GM10266 (cell line): ENCODE results near the gene FBXO8.

Experiments
- DNase-seq: peaks from one replicate; pipeline ENCODE4 v3.0.0; 2012; ENCODE audit errors: extremely low spot score
- TF ChIP-seq, protein P1 (sequence below): IDR thresholded peaks from 2 replicates; pipeline ENCODE4 v1.5.1; 2012; ENCODE audit warnings: mild to moderate bottlenecking, low read depth; ENCODE audit not compliant: control insufficient read depth, insufficient read depth; ENCODE audit errors: missing control alignments

FBXO8 gene

DNA sequence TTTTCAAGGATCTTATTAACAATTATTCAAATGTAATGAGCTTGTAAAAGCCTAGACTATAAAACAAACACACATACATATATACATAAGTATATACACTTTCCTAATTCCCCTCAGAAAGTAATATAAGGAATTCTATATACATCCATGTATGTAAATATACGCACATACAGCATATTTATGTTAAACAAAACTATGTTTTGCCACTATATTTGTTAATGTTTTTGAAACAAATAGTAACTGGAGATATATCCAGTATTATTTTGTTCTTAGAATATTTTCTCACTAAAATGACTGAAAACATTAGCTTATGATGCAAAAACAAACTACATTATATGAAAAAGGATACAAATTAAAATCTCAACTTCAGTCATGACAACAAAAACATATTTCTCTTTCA is 85.1 kb downstream of the FBXO8 start:
- DNase-seq, result no peak
- TF ChIP-seq, protein P1, sequence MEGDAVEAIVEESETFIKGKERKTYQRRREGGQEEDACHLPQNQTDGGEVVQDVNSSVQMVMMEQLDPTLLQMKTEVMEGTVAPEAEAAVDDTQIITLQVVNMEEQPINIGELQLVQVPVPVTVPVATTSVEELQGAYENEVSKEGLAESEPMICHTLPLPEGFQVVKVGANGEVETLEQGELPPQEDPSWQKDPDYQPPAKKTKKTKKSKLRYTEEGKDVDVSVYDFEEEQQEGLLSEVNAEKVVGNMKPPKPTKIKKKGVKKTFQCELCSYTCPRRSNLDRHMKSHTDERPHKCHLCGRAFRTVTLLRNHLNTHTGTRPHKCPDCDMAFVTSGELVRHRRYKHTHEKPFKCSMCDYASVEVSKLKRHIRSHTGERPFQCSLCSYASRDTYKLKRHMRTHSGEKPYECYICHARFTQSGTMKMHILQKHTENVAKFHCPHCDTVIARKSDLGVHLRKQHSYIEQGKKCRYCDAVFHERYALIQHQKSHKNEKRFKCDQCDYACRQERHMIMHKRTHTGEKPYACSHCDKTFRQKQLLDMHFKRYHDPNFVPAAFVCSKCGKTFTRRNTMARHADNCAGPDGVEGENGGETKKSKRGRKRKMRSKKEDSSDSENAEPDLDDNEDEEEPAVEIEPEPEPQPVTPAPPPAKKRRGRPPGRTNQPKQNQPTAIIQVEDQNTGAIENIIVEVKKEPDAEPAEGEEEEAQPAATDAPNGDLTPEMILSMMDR, result no peak

DNA sequence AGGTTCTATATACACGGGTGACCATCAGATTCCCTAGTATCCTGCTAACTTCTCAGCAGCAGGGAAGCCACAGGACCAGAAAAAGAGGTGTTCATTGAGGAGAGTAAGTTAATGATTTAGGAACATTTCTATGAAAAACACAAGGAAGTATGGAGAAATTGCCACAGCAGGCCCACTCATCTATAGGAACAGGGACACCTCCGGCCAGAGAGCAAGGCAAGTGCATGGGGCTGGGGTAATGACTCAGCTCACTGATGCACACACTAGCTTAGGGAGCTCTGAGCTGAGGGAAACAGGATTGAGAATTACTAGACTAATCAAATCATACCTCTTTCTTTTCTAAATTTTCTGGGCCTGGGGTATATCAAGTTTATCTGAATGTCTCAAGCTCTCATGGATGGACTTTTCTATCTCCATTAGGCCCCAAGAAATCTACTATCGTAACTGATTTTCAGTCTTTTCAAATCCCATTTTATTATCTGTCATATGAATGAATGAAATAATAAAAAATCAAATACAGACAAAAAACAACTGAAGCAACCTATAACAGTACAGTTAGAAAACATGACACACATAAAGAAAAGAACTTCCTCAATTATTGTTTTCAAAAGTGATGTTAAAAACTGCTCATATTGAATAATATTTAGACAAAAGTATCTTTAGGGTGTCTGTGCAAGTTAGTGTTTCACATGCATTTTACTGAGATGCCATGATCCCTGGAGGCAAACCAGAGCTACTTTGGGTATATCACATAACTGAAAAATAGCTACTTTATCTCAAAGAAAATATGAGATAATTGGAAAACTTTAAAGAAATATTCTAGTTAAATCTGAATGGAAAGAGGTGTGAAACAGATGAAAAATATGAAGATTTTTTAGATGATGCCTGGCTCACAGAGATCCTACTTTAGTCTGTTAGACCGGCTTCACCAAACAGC is 89.8 kb downstream of the FBXO8 start:
- TF ChIP-seq, protein P1, result no peak
- DNase-seq, result no peak

DNA sequence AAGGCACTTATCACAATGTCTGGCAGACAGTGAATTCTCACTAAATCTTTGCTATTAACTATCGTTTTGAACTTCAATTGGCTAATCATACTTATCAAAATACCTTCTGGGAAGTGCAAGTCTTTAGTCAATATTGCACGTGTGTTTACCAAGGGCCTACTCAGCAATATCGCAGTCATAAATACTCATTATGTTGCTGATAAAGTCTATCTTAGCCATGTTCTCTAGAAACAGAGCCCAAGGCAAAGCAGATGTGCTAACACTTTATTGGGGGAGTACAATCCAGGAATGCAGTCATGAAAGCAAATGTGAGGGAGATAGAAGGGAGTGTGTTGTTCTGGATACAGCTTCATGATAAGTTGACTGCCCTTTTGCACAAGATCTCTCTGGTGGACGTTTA is 90.5 kb downstream of the FBXO8 start:
- no peak for DNase-seq
- TF ChIP-seq, protein P1, result no peak

DNA sequence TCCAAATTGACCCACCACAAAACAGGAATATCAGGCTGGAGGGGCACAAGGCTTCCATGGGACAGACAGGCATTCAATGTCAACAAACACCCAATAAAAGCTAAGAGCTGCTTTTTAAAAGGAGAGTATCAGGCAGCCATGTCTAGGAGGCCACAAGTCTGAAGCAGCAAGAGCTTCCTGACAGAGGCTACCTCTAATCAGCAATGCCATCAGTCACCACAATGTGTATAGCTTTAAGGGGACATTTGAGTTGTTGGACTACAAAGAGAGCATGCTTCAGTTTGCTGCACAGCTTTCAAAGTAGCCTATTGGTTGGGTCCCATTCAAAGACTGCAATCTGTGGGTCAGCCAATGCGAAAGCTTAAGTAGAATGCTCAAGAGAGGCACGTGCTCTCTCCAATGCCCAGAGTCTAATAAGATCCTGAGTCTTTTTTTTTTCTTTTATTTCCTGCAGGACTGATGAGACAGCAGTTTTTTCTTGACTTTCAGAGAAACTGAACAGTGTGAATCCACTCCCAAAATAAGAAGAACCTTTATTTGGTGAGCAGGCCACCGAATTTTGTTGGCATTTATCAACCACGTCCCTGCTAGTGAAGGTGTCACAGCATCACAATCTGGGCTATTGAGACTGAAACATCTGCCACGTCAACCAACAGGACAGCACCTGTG is 92.5 kb downstream of the FBXO8 start:
- no peak for DNase-seq
- TF ChIP-seq, protein P1, result no peak

DNA sequence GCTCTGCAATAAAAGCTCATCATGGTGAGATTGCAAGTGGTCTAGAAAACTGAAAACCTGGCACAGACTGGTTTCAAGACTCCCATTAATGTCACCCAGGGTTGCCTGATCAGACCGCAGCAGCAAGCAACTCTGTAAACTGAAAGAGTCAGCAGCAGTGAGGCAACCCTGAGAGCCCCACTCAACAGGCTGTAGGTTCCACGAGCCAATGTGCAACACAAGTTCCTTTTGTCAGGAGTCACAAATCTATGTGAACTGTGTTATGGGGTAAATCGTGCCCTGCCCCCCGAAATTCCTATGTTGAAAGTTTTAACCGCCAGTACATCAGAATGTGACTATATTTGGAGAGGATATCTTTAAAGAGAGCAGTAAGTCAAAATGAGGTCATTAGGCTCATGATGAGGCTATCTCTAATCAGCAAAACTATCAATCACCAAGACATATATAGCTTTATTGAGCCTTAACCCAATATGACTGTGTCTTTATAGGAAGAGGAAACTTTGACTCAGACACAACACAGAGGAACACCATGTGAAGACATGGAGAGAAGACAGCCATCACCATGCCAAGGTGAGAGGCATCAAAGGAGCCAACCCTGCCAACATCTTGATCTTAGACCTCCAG is 94.0 kb downstream of the FBXO8 start:
- no peak for DNase-seq
- TF ChIP-seq, protein P1, result no peak
